ENCODE measurements around the gene CSNK2A3.

Gene CSNK2A3

DNA sequence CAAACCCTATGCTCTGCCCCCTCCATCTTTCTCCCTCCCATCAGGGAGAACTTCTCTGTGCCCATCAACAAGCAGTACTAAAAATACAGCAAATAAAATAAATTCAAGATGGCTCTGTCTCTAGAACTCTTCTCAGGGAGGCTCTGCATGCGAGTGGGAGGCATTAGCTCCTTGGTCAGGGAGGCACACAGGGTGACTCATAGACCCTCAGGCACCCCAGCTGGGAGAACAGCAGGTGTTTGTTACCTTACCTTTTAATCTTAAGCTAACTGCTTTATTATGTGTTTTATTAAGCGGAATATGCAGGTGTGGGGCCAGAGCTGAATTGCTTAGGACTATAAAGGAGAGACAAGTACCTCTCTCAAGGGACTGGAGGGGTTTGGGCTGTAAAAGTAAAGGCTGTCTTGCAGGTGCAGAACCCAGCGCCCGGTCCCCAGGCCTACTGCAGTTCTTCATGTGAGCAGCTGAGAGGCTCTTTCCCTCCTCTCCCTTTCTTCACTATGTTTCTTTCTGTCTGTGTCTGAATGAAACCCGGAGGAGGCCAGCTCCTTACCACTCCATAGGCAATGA is 20.8 kb downstream of the CSNK2A3 start:
- no peak for DNase-seq

- DNase-seq: no peak
Observed at GRCh38 chr11:11329062-11329806, 23.8 kb downstream of the CSNK2A3 start.

DNA sequence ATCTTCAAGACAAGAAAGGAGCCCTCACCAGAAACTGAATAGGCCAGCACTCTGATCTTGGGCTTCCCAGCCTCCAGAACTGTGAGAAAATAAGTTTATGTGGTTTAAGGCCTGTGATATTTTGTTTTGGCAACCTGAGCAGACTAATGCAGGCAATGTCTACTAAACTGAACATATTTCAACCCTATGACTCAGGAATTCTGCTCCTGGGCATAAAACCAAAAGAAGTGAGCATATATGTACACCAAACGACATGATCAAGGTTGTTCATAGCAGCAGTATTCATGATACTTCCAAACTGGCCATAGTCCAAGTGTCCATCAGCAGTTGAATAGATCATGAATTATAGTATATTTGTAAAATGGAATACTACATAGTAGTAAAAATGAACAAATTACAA is 29.0 kb downstream of the CSNK2A3 start:
- no peak for DNase-seq

- no peak for DNase-seq
Observed at GRCh38 chr11:11322101-11322500, 30.9 kb downstream of the CSNK2A3 start.

GRCh38 chr11:11320825-11321224 is 32.2 kb downstream of the CSNK2A3 start:
- DNase-seq: no peak

DNA sequence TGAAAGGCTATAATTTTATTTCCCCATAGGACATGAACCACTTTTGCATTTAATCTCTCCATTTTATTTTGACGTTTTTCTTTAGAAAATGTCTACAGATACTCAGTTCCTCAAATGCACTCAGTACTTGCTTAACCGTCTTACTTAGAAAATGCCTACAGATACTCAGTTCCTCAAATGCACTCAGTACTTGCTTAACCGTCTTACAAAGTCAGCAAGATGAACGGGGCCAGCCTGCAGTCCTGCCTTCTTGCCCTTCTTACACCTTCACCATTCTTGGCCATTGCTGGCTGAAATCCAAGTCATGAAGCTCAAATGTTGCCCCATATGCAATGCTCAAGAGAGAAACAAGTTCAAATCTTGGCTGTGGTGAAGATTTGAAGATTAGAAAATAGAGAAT is 34.1 kb downstream of the CSNK2A3 start:
- DNase-seq: no peak

- no peak for DNase-seq
Observed at GRCh38 chr11:11318461-11318860, 34.6 kb downstream of the CSNK2A3 start.

DNA sequence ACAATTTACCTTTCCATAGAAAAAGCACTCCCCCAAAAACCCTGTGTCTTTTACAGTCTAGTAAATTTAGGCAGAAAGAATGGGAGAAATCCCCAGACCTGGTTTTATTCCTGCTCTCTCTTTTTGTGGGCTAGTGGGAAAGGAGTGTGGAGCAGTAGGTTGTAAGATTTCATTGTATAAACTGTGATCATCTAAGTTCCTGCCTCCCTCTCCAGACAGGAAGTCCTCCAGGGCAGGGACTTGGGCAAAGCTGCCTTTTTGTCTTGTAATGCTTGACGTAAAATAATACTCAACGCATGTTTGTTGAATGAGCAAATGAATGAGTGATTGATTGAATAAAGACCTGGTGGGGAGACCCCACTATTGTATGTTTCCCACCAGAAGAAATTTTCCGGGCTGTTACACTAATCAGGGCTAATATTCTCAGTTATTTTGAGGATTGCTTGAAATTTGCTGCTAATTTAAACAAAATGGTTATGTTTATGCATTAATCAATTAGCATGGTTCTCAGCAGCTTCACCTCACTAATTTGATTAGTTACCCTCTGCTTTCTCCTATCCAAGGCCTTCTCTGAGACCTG is 36.3 kb downstream of the CSNK2A3 start:
- no peak for DNase-seq

DNA sequence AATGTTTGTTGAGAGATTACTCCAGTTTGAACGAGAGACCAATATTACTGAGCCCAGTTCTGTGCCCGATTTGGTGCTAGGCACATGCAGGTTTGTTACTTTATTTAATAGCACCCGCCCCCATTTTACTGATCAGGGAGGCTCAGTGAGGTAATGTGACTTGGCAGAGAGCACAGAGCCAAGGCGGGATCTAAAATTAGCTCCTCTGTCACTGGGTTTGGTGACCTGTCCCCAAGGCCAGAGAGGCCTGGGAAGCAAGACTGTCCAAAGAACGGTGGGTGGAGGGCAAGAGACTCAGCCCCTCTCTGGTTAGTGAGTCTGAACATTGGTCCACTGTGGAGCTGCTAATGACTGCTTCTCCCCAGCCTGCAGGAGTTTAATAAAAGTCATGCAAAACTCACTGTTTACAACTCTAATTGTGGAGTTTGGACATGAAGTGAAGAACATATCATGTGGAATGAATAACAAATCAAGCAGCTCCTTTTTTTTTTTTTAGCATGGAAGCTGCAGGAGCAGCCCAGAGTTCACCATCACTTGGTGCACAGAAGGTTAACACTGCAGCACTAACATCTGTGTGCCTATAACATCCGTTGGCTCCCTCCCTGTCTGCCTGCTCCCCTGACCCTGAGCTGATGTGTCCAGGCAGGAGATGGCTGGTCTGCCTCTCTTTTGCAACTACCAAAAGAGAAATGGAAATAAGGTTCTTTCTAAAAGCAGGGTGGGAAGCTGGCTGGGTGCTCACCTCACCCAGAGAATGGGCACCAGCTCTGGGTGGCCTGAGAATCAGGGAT is 39.0 kb downstream of the CSNK2A3 start:
- no peak for DNase-seq

GRCh38 chr11:11313426-11313825 is 39.6 kb downstream of the CSNK2A3 start:
- DNase-seq: no peak

DNA sequence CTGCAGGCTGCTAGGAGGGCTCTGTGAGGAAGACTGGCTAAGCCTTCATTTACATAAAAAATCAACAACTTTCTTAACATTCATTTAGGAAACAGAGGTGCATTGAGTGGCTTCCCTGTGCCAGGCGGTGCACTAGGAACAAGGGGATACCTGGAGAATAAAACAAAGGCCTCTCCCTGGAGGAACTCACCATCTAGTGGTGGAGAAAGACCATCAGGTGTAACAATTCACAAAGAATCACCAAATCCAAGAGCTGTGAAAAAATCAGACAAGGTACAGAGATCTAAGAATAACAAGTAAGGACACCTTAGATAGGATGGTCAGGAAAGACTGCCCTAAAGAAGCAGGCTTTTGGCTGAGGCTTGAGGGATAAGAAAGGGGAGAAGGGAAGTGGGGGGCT is 40.3 kb downstream of the CSNK2A3 start:
- no peak for DNase-seq

DNA sequence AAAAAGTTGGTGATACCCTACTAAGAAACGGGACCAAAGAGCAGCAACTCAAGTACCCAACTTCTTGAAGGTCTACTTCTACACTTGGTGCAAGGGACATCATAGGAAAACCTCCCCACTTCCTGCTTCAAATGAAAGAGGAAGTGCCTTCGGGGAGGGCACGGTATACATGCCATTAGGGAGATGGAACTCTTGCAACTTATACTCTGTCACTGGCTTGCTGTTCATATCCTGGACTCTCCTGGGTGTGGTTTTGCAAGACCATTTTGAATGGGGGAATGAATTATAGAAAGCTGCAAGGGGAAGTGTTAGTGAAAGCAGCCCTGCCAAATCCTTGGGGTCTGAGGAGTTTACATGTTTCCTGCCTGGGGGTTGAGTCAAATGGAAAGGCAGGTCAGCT is 41.9 kb downstream of the CSNK2A3 start:
- no peak for DNase-seq

- DNase-seq: no peak
Observed at GRCh38 chr11:11309906-11310305, 43.1 kb downstream of the CSNK2A3 start.

DNA sequence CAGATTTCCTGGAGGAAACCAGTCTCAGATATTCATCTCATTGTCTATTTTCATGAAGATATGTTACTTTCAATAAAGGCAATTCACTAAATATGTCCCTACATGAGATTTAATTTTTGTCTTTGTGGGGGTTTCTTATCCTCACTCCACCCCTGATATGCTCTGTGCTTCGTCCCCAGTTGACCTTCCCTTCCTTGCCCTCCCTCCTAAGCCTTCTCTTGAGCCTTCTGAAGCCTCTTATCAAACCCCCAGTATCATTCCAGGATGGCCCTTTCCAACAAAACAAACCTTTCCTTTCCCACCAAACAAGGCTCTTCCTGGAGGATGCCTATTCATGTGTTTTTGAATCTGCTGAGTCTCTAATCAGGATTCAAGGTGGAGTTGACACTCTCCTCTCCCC is 44.8 kb downstream of the CSNK2A3 start:
- DNase-seq: no peak

DNA sequence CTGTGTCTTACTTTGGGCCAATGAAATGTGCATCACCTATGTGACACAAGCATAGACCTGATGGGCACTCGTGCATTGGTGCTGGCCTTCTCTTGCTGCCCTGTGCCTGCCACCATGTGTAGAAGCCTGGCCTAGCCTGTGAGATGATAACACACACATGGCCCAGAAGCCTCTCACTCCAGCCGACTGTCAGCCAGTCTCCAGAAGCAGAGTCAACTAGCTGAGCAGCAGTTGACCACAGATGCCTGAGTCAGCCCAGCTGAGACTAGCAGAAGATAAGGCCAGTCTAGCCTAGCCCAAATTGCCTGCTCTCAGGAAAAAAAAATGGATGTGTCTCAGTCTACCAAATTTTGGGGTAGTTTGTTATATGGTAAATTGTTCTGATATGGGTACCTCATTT is 46.2 kb downstream of the CSNK2A3 start:
- DNase-seq: no peak

GRCh38 chr11:11304550-11304949 is 48.5 kb downstream of the CSNK2A3 start:
- no peak for DNase-seq

GRCh38 chr11:11302565-11302964 is 50.5 kb downstream of the CSNK2A3 start:
- DNase-seq: no peak

Measured in NCI-H510A (cell line).